ENCODE results near the gene LHCGR.

Gene LHCGR

DNA sequence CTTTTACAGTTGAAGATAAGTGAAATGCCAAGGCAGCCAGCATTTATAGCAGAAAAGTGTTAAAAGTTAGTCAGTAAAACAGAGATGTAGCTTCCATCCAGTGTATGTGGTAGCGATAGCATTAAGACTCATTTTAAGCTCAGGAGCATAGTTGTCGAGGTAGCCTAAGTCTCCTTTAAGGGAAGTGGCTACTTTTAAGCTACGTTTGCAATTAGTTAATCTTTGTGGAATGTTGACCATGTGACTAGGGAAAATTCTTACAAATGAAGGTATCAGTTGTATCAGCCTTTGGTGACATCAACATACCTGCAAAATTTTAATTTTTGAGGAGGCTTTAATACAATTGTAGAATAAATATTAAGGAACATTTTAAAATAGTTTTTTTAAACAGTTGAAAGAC is 61.9 kb downstream of the LHCGR start:
- CTCF ChIA-PET, result no interaction called here
- no peak for TF ChIP-seq CTCF (conservative IDR thresholded peaks at IDR 0.05; ENCODE audit: low read depth)
- no peak for DNase-seq (ENCODE audit: low spot score)
- H3K27ac ChIP-seq, result no peak overlapping the region
- POLR2A ChIA-PET (ENCODE audit: low non-redundant PET), result no interaction called here

DNA sequence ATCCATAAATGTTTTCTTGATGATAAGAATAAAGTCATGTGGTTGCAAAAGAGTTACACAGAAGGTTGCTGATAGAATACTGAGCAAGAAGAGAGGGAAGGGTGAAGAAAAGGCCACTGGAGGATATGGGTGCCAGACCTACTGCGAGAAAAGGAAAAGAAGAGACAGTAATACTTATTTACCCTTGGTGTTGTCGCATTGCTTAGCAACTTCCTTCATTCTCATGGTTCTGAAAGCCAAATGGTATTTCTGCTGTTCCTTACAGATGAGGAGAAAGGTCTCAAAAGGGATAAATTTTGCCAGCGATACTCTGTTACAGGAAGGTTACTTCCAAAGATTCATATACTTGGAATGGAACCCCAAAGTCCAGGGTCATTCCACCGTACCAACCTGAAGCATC is 62.5 kb downstream of the LHCGR start:
- ChIA-PET CTCF (no interaction called here), POLR2A (ENCODE audit: low non-redundant PET) (no interaction called here)
- H3K27ac ChIP-seq, result no peak overlapping the region
- DNase-seq (ENCODE audit: low spot score), result no peak
- no peak for TF ChIP-seq CTCF (conservative IDR thresholded peaks at IDR 0.05; ENCODE audit: low read depth)

GRCh38 chr2:48691935-48692691 is 63.4 kb downstream of the LHCGR start:
- DNase-seq (ENCODE audit: low spot score), result no peak
- H3K27ac ChIP-seq, result no peak overlapping the region
- POLR2A ChIA-PET (ENCODE audit: low non-redundant PET), result no interaction called here
- CTCF ChIA-PET, result no interaction called here
- no peak for TF ChIP-seq CTCF (conservative IDR thresholded peaks at IDR 0.05; ENCODE audit: low read depth)

GRCh38 chr2:48685126-48685525 is 70.4 kb downstream of the LHCGR start:
- ChIA-PET CTCF (no interaction called here), POLR2A (ENCODE audit: low non-redundant PET) (no interaction called here)
- no peak for TF ChIP-seq CTCF (conservative IDR thresholded peaks at IDR 0.05; ENCODE audit: low read depth)
- H3K27ac ChIP-seq, result no peak overlapping the region
- no peak for DNase-seq (ENCODE audit: low spot score)

DNA sequence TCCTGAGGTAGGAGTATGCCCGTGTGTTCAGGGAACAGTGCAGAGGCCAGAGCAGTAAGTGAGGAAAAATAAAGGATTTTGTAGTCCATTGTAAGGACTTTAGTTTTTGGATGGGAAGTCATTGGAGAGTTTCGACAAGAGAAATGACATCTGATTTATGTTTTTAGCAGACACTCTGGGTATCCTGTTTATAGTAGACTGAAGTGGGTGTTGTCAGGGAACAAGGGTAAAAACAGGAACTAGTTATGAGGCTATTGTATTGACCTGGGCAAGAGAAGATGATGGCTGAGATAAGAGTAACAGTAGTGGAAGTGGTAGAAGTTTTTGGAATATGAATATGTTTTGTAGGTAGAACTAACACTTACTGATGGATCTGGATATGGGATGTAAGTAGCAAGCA is 78.1 kb downstream of the LHCGR start:
- POLR2A ChIA-PET (ENCODE audit: low non-redundant PET), result no interaction called here
- no peak for TF ChIP-seq CTCF (conservative IDR thresholded peaks at IDR 0.05; ENCODE audit: low read depth)
- no peak for DNase-seq (ENCODE audit: low spot score)
- no peak overlapping the region for H3K27ac ChIP-seq
- CTCF ChIA-PET, result no interaction called here

GRCh38 chr2:48674933-48675332 is 80.6 kb downstream of the LHCGR start:
- ChIA-PET POLR2A (ENCODE audit: low non-redundant PET) (no interaction called here), CTCF (no interaction called here)
- no peak for TF ChIP-seq CTCF (conservative IDR thresholded peaks at IDR 0.05; ENCODE audit: low read depth)
- no peak for DNase-seq (ENCODE audit: low spot score)
- no peak overlapping the region for H3K27ac ChIP-seq
